Measurements from ENCODE around the gene CDC26.
"Not testable (repeated sequence)": the region's sequence is repeated elsewhere in the genome, so short reads cannot be mapped to it uniquely, and the experiment has no call there.

The CDC26 gene

GRCh38 chr9:113238202-113238858 is 37.0 kb downstream of the CDC26 start:
- no peaks in the 10 kb centered on the region for H3K27me3 Mint-ChIP-seq (ENCODE audit: low read depth)
- H3K27ac Mint-ChIP-seq = no peak overlapping the region
- peaks cover 2% of the 10 kb centered on the region for H3K36me3 Mint-ChIP-seq (ENCODE audit: low read depth)
- H3K4me1 Mint-ChIP-seq (ENCODE audit: low read depth) = peaks cover 13% of the 10 kb centered on the region
- H3K9me3 Mint-ChIP-seq = no peaks in the 10 kb centered on the region
- no peak overlapping the region for H3K4me3 Mint-ChIP-seq

- Mint-ChIP-seq H3K4me1 (ENCODE audit: low read depth) (peaks cover 22% of the 10 kb centered on the region), H3K36me3 (ENCODE audit: low read depth) (peaks cover 2% of the 10 kb centered on the region), H3K4me3 (no peak overlapping the region), H3K9me3 (no peaks in the 10 kb centered on the region), H3K27me3 (ENCODE audit: low read depth) (no peaks in the 10 kb centered on the region), H3K27ac (no peak overlapping the region)
These were observed 38.3 kb downstream of the CDC26 start for GRCh38 chr9:113237026-113237425.

GRCh38 chr9:113235701-113236255 is 39.6 kb downstream of the CDC26 start:
- not testable (repeated sequence) for H3K27ac Mint-ChIP-seq; H3K9me3 Mint-ChIP-seq; H3K4me3 Mint-ChIP-seq; H3K27me3 Mint-ChIP-seq (ENCODE audit: low read depth); H3K36me3 Mint-ChIP-seq (ENCODE audit: low read depth)
- peaks cover 23% of the 10 kb centered on the region for H3K4me1 Mint-ChIP-seq (ENCODE audit: low read depth)

- no peaks in the 10 kb centered on the region for H3K36me3 Mint-ChIP-seq (ENCODE audit: low read depth)
- H3K9me3 Mint-ChIP-seq = no peaks in the 10 kb centered on the region
- H3K4me3 Mint-ChIP-seq = no peak overlapping the region
- H3K27me3 Mint-ChIP-seq (ENCODE audit: low read depth) = no peaks in the 10 kb centered on the region
- no peak overlapping the region for H3K27ac Mint-ChIP-seq
- H3K4me1 Mint-ChIP-seq (ENCODE audit: low read depth) = peaks cover 21% of the 10 kb centered on the region
These were observed 43.7 kb downstream of the CDC26 start for GRCh38 chr9:113231701-113232100.

GRCh38 chr9:113228130-113228665 is 47.2 kb downstream of the CDC26 start:
- H3K9me3 Mint-ChIP-seq = no peaks in the 10 kb centered on the region
- H3K4me1 Mint-ChIP-seq (ENCODE audit: low read depth) = peaks cover 16% of the 10 kb centered on the region
- peaks cover 3% of the 10 kb centered on the region for H3K36me3 Mint-ChIP-seq (ENCODE audit: low read depth)
- H3K4me3 Mint-ChIP-seq = no peak overlapping the region
- no peak overlapping the region for H3K27ac Mint-ChIP-seq
- H3K27me3 Mint-ChIP-seq (ENCODE audit: low read depth) = no peaks in the 10 kb centered on the region

- H3K27me3 Mint-ChIP-seq (ENCODE audit: low read depth) = no peaks in the 10 kb centered on the region
- no peak overlapping the region for H3K27ac Mint-ChIP-seq
- H3K4me1 Mint-ChIP-seq (ENCODE audit: low read depth) = peaks cover 16% of the 10 kb centered on the region
These were observed 47.9 kb downstream of the CDC26 start for GRCh38 chr9:113227436-113227835.

GRCh38 chr9:113223963-113224362 is 51.4 kb downstream of the CDC26 start:
- Mint-ChIP-seq H3K36me3 (ENCODE audit: low read depth) (peaks cover 3% of the 10 kb centered on the region), H3K27me3 (ENCODE audit: low read depth) (no peaks in the 10 kb centered on the region), H3K4me3 (no peak overlapping the region), H3K9me3 (no peaks in the 10 kb centered on the region), H3K27ac (no peak overlapping the region), H3K4me1 (ENCODE audit: low read depth) (peaks cover 33% of the 10 kb centered on the region)

More at GRCh38 chr9:113227436-113227835, 47.9 kb downstream of the CDC26 start:
- peaks cover 3% of the 10 kb centered on the region for H3K36me3 Mint-ChIP-seq (ENCODE audit: low read depth)
- H3K4me3 Mint-ChIP-seq = no peak overlapping the region
- no peaks in the 10 kb centered on the region for H3K9me3 Mint-ChIP-seq

GRCh38 chr9:113222482-113222841 is 52.9 kb downstream of the CDC26 start:
- peak overlapping the region; percentile 95 for H3K4me3 Mint-ChIP-seq
- H3K36me3 Mint-ChIP-seq (ENCODE audit: low read depth) = peaks cover 4% of the 10 kb centered on the region
- H3K27ac Mint-ChIP-seq = peak overlapping the region; percentile 62
- H3K4me1 Mint-ChIP-seq (ENCODE audit: low read depth) = peaks cover 34% of the 10 kb centered on the region
- no peaks in the 10 kb centered on the region for H3K9me3 Mint-ChIP-seq
- no peaks in the 10 kb centered on the region for H3K27me3 Mint-ChIP-seq (ENCODE audit: low read depth)

- peak overlapping the region; percentile 80 for H3K27ac Mint-ChIP-seq
These were observed 53.4 kb downstream of the CDC26 start for GRCh38 chr9:113221800-113222481.

GRCh38 chr9:113221003-113221799 is 54.2 kb downstream of the CDC26 start, which contains the start of the genes FKBP15 and SLC31A1:
TSS of gene FKBP15 (minus strand) at chr9:113221277. CDS start at chr9:113221243, 34 bp downstream.
TSS of gene SLC31A1 (plus strand) at chr9:113221544. CDS start at chr9:113256149, 34,605 bp downstream.
- H3K4me1 Mint-ChIP-seq (ENCODE audit: low read depth) = peaks cover 35% of the 10 kb centered on the region
- H3K36me3 Mint-ChIP-seq (ENCODE audit: low read depth) = peaks cover 8% of the 10 kb centered on the region
- no peaks in the 10 kb centered on the region for H3K27me3 Mint-ChIP-seq (ENCODE audit: low read depth)
- peak within 1 kb of the TSS; percentile 95 for H3K4me3 Mint-ChIP-seq
- H3K9me3 Mint-ChIP-seq = no peaks in the 10 kb centered on the region
- H3K27ac Mint-ChIP-seq = peak within 1 kb of the TSS; percentile 80

More at GRCh38 chr9:113221800-113222481, 53.4 kb downstream of the CDC26 start:
- no peaks in the 10 kb centered on the region for H3K9me3 Mint-ChIP-seq
- peak overlapping the region; percentile 95 for H3K4me3 Mint-ChIP-seq
- H3K36me3 Mint-ChIP-seq (ENCODE audit: low read depth) = peaks cover 4% of the 10 kb centered on the region
- H3K27me3 Mint-ChIP-seq (ENCODE audit: low read depth) = no peaks in the 10 kb centered on the region
- H3K4me1 Mint-ChIP-seq (ENCODE audit: low read depth) = peaks cover 34% of the 10 kb centered on the region

GRCh38 chr9:113220467-113221002 is 54.8 kb downstream of the CDC26 start:
- Mint-ChIP-seq H3K4me1 (ENCODE audit: low read depth) (peaks cover 35% of the 10 kb centered on the region), H3K9me3 (no peaks in the 10 kb centered on the region), H3K36me3 (ENCODE audit: low read depth) (peaks cover 9% of the 10 kb centered on the region), H3K27me3 (ENCODE audit: low read depth) (no peaks in the 10 kb centered on the region), H3K27ac (peak overlapping the region; percentile 80), H3K4me3 (peak overlapping the region; percentile 95)

- Mint-ChIP-seq H3K27ac (peak overlapping the region; percentile 80), H3K27me3 (ENCODE audit: low read depth) (no peaks in the 10 kb centered on the region), H3K36me3 (ENCODE audit: low read depth) (peaks cover 10% of the 10 kb centered on the region), H3K9me3 (no peaks in the 10 kb centered on the region), H3K4me1 (ENCODE audit: low read depth) (peaks cover 39% of the 10 kb centered on the region), H3K4me3 (peak overlapping the region; percentile 95)
These were observed 55.4 kb downstream of the CDC26 start for GRCh38 chr9:113219969-113220368.

GRCh38 chr9:113219186-113219936 is 56.0 kb downstream of the CDC26 start:
- no peaks in the 10 kb centered on the region for H3K27me3 Mint-ChIP-seq (ENCODE audit: low read depth)
- peaks cover 41% of the 10 kb centered on the region for H3K4me1 Mint-ChIP-seq (ENCODE audit: low read depth)
- peak overlapping the region; percentile 95 for H3K4me3 Mint-ChIP-seq
- peaks cover 10% of the 10 kb centered on the region for H3K36me3 Mint-ChIP-seq (ENCODE audit: low read depth)
- H3K27ac Mint-ChIP-seq = peak overlapping the region; percentile 80
- H3K9me3 Mint-ChIP-seq = no peaks in the 10 kb centered on the region

Measured in T-helper 1 cell treated with Interleukin-12 subunit alpha and Interleukin-12 subunit beta and Interleukin-4 antibody, amounts not matched to agents 30 μg/mL and 1 μg/mL, for 36 hours (primary cell).